MM.1S (cell line): ENCODE measurements around the gene GTF2F2.

ENCODE experiments used
- EZH2 ChIP-seq: fragments of 300-600 bp; sonication (generic); optimal IDR thresholded peaks from 2 replicates; pipeline ENCODE3; 2017; ENCODE audit warnings: low read depth, mild to moderate bottlenecking, antibody characterized with exemption, low read length, mixed read lengths
- EZH2phosphoT487 ChIP-seq: fragments of 300-600 bp; sonication (generic); IDR thresholded peaks from 2 replicates; pipeline ENCODE4 v1.6.1; 2018; ENCODE audit warnings: antibody characterized with exemption, low read length
- TF ChIP-seq, protein P1 (sequence below): fragments of 300-600 bp; sonication (generic); IDR thresholded peaks from 2 replicates; pipeline ENCODE4 v1.5.1; 2016; ENCODE audit warnings: antibody characterized with exemption, low read length, mixed read lengths

- TF ChIP-seq EZH2, result no peak
- TF ChIP-seq, protein P1, sequence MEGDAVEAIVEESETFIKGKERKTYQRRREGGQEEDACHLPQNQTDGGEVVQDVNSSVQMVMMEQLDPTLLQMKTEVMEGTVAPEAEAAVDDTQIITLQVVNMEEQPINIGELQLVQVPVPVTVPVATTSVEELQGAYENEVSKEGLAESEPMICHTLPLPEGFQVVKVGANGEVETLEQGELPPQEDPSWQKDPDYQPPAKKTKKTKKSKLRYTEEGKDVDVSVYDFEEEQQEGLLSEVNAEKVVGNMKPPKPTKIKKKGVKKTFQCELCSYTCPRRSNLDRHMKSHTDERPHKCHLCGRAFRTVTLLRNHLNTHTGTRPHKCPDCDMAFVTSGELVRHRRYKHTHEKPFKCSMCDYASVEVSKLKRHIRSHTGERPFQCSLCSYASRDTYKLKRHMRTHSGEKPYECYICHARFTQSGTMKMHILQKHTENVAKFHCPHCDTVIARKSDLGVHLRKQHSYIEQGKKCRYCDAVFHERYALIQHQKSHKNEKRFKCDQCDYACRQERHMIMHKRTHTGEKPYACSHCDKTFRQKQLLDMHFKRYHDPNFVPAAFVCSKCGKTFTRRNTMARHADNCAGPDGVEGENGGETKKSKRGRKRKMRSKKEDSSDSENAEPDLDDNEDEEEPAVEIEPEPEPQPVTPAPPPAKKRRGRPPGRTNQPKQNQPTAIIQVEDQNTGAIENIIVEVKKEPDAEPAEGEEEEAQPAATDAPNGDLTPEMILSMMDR, result no peak
- no peak for TF ChIP-seq EZH2phosphoT487
These were observed 119.8 kb downstream of the GTF2F2 start for GRCh38 chr13:45240143-45240542.
